KMS-11 (cell line): Measurements from ENCODE around the gene DIAPH2.

Source experiments
- H2AFZ ChIP-seq: fragments of 200-600 bp; sonication (generic); 2 replicates; pipeline ENCODE4 v1.6.1; 2016; ENCODE audit warnings: antibody characterized with exemption, mixed run types, low read depth
- H3K27ac ChIP-seq: fragments of 200-600 bp; sonication (generic); 2 replicates; pipeline ENCODE4 v1.6.1; 2016; ENCODE audit warnings: mild to moderate bottlenecking, mixed run types
- H3K27me3 ChIP-seq: fragments of 200-600 bp; sonication (generic); 2 replicates; pipeline ENCODE4 v1.6.1; 2017; ENCODE audit warnings: mild to moderate bottlenecking, low read depth, mixed run types, moderate library complexity; ENCODE audit not compliant: insufficient read depth
- H3K36me3 ChIP-seq: fragments of 200-600 bp; sonication (generic); 2 replicates; pipeline ENCODE4 v1.6.1; 2017; ENCODE audit warnings: mild to moderate bottlenecking, mixed run types; ENCODE audit not compliant: insufficient read depth
- H3K4me1 ChIP-seq: fragments of 200-600 bp; sonication (generic); 2 replicates; pipeline ENCODE4 v1.6.1; 2016; ENCODE audit warnings: mild to moderate bottlenecking, low read depth, mixed run types; ENCODE audit not compliant: poor library complexity, severe bottlenecking
- H3K4me2 ChIP-seq: fragments of 200-600 bp; sonication (generic); 2 replicates; pipeline ENCODE4 v1.7.0; 2016; ENCODE audit warnings: mild to moderate bottlenecking, mixed run types
- H3K4me3 ChIP-seq: fragments of 200-600 bp; sonication (generic); IDR thresholded peaks from 2 replicates; pipeline ENCODE4 v1.6.1; 2017; ENCODE audit warnings: low read depth, low read length, mixed read lengths; ENCODE audit not compliant: insufficient read depth
- H3K79me2 ChIP-seq: fragments of 200-600 bp; sonication (generic); 2 replicates; pipeline ENCODE4 v1.6.1; 2016; ENCODE audit warnings: low read depth, mixed run types; ENCODE audit not compliant: insufficient read depth
- H3K9ac ChIP-seq: fragments of 200-600 bp; sonication (generic); 2 replicates; pipeline ENCODE4 v1.6.1; 2016; ENCODE audit warnings: mild to moderate bottlenecking, mixed run types
- H4K20me1 ChIP-seq: fragments of 200-600 bp; sonication (generic); 2 replicates; pipeline ENCODE4 v1.6.1; 2016; ENCODE audit warnings: mild to moderate bottlenecking, mixed run types; ENCODE audit not compliant: insufficient read depth
- TF ChIP-seq, protein P1 (sequence below): fragments of 200-600 bp; sonication (generic); conservative IDR thresholded peaks from 2 replicates; pipeline ENCODE4 v1.6.1; 2017; ENCODE audit warnings: low read depth, mild to moderate bottlenecking, antibody characterized with exemption, low read length, moderate library complexity, mixed read lengths

Gene DIAPH2

DNA sequence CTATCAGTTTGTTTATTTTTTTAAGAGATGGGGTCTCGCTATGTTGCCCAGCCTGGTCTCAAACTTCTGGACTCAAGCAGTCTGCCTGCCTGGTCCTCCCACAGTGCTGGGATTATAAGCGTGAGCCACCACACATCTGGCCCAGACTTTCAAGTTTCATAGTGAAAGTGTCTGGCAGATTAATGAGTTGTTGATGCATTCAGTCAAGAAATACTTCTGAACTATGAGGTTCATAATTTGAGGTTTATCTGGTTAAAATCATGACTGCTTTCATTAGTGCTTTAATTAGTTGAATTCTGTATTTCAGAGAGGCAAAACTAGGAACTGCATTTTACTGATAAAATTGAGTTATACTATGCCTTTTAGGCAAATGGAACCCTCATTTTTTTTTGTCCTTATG lies 837.7 kb downstream of the DIAPH2 start:
- H3K9ac ChIP-seq: no peak overlapping the region
- no peak overlapping the region for H3K27ac ChIP-seq
- H3K4me1 ChIP-seq: no peaks in the 10 kb centered on the region
- TF ChIP-seq, protein P1, sequence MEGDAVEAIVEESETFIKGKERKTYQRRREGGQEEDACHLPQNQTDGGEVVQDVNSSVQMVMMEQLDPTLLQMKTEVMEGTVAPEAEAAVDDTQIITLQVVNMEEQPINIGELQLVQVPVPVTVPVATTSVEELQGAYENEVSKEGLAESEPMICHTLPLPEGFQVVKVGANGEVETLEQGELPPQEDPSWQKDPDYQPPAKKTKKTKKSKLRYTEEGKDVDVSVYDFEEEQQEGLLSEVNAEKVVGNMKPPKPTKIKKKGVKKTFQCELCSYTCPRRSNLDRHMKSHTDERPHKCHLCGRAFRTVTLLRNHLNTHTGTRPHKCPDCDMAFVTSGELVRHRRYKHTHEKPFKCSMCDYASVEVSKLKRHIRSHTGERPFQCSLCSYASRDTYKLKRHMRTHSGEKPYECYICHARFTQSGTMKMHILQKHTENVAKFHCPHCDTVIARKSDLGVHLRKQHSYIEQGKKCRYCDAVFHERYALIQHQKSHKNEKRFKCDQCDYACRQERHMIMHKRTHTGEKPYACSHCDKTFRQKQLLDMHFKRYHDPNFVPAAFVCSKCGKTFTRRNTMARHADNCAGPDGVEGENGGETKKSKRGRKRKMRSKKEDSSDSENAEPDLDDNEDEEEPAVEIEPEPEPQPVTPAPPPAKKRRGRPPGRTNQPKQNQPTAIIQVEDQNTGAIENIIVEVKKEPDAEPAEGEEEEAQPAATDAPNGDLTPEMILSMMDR: no peak
- H2AFZ ChIP-seq: no peak overlapping the region
- no peaks in the 10 kb centered on the region for H3K27me3 ChIP-seq
- H4K20me1 ChIP-seq: no peaks in the 10 kb centered on the region
- no peak overlapping the region for H3K4me3 ChIP-seq
- H3K36me3 ChIP-seq: no peaks in the 10 kb centered on the region
- no peak overlapping the region for H3K4me2 ChIP-seq
- H3K79me2 ChIP-seq: no peaks in the 10 kb centered on the region

DNA sequence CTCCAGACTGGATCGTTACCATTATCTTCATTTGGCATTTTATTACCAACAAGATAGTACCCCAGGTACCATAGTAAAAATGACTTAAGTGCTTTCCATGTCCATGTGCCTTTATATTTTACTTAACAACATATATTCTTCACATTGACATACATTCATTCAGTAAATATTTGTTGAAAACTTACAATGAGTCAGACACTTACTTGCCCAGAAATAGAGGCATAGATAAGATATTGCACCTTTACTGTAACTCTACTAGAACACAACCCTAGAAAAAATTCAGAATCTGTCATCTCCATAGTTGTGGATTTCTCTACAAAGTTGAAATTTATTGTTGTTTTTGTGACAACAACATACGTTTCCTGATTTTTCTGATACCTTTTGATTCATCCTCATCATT lies 839.7 kb downstream of the DIAPH2 start:
- Histone ChIP-seq H3K27ac (no peak overlapping the region), H3K4me2 (no peak overlapping the region)

DNA sequence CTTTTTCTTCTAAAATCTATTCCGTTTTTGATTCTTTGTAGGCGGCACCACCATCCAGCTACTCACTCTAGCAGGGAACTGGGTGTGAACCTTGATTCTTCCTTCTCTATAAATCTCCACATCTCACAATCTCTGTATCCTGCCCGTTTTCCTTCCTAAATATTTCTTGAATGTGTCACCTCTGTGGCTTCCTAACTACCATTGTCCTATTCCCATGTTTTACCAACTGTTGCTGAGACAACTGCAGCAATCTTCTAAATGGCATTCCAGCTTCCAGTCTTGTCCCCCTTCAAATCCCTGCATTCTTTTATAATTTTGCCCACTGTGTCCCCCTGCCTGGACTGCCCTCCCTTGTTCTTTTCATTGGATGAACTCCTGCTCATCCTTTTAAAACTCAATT lies 840.4 kb downstream of the DIAPH2 start:
- no peaks in the 10 kb centered on the region for H3K36me3 ChIP-seq
- no peak overlapping the region for H3K9ac ChIP-seq
- no peak overlapping the region for H3K27ac ChIP-seq
- no peaks in the 10 kb centered on the region for H4K20me1 ChIP-seq
- no peak overlapping the region for H2AFZ ChIP-seq
- TF ChIP-seq, protein P1: no peak
- no peaks in the 10 kb centered on the region for H3K79me2 ChIP-seq
- H3K4me1 ChIP-seq: no peaks in the 10 kb centered on the region
- no peak overlapping the region for H3K4me2 ChIP-seq
- H3K4me3 ChIP-seq: no peak overlapping the region
- H3K27me3 ChIP-seq: no peaks in the 10 kb centered on the region

More for the DNA sequence above, 839.7 kb downstream of the DIAPH2 start:
- H3K9ac ChIP-seq: no peak overlapping the region
- H3K79me2 ChIP-seq: no peaks in the 10 kb centered on the region
- H3K36me3 ChIP-seq: no peaks in the 10 kb centered on the region
- TF ChIP-seq, protein P1: no peak
- H4K20me1 ChIP-seq: no peaks in the 10 kb centered on the region
- no peaks in the 10 kb centered on the region for H3K4me1 ChIP-seq
- H2AFZ ChIP-seq: no peak overlapping the region
- no peak overlapping the region for H3K4me3 ChIP-seq
- H3K27me3 ChIP-seq: no peaks in the 10 kb centered on the region

DNA sequence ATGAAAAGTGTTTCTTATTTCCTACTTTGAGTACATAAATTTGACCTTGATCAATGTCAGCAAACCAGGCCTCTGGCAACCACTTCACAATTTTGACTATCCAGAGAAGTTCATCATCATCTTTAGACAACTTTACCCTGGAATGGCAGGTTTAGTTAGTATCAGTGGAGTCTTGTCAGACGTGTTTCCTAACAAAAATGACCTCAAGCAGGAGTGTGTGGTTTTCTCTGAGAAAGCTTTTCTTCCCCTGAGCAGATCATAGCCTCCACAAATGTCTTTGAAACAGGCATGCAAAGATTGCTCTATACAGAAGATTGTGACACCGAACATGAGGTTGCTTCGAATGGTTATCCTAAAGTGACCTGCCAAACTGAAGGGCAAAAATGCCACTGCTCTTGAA lies 841.3 kb downstream of the DIAPH2 start:
- no peak overlapping the region for H3K9ac ChIP-seq
- H2AFZ ChIP-seq: no peak overlapping the region
- no peak overlapping the region for H3K4me2 ChIP-seq
- no peaks in the 10 kb centered on the region for H3K36me3 ChIP-seq
- H3K4me3 ChIP-seq: no peak overlapping the region
- H3K27me3 ChIP-seq: no peaks in the 10 kb centered on the region
- no peak overlapping the region for H3K27ac ChIP-seq
- H3K4me1 ChIP-seq: no peaks in the 10 kb centered on the region
- no peaks in the 10 kb centered on the region for H3K79me2 ChIP-seq
- no peaks in the 10 kb centered on the region for H4K20me1 ChIP-seq
- TF ChIP-seq, protein P1: no peak
